GM19397 (cell line): ENCODE measurements around the gene CHST3.

Source experiments
- ATAC-seq: cut with Tn5 transposase; IDR thresholded peaks from one replicate; pipeline ENCODE4 v1.9.1; 2021; ENCODE audit warnings: mild to moderate bottlenecking, moderate library complexity; ENCODE audit not compliant: unreplicated experiment

Gene CHST3

DNA sequence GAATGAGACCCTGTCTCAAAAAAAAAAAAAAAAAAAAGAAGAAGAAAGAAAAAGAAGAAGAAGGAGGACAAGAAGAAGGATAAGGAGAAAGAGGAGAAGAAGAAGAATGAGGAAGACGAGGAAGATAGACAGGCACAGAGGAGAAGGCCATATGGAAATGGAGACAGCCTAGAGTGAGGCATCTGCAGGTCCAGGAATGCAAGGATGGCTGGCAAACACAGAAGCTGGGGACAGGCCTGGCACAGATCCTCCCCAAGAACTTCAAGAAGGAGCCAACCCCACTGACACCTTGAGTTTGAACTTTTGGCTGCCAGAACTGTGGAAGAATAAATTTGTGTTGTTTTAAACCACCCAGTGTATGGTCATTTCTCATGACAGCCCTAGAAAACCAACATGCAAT lies 85.3 kb downstream of the CHST3 start:
- ATAC-seq, result no peak

- ATAC-seq, result no peak
These were observed 86.0 kb downstream of the CHST3 start for GRCh38 chr10:72049969-72050781.

DNA sequence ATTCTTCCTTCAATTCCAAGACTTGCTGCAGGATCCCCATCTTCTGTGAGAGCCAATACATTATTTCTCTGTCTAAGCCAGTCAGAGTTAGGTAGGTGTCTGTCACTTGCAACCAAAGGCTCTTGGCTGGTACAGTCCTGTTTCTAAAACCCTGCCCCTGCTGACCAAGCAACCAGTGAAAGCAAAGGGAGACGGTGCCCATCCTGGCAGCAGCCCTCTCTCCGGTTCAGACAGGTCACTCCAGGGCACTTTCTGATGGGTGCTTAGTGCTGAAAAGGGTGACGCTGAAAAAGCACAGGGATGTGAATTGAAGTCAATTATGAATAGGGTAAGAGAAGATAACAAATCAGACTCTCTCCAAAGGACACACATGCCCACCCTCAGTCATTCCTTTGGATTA lies 86.7 kb downstream of the CHST3 start:
- no peak for ATAC-seq

GRCh38 chr10:72053690-72054089 lies 89.5 kb downstream of the CHST3 start:
- ATAC-seq, result no peak

- ATAC-seq, result no peak
These were observed 91.9 kb downstream of the CHST3 start for GRCh38 chr10:72056113-72056512.

- ATAC-seq, result no peak
These were observed 92.9 kb downstream of the CHST3 start for GRCh38 chr10:72056932-72057751.

- ATAC-seq, result no peak
These were observed 94.2 kb downstream of the CHST3 start for GRCh38 chr10:72058347-72058898.

GRCh38 chr10:72058989-72059842 lies 95.0 kb downstream of the CHST3 start:
- no peak for ATAC-seq

- ATAC-seq, result no peak
These were observed 95.9 kb downstream of the CHST3 start for GRCh38 chr10:72059843-72060822.

- ATAC-seq, result no peak
These were observed 97.3 kb downstream of the CHST3 start for GRCh38 chr10:72061491-72061890.

- ATAC-seq, result no peak
These were observed 97.7 kb downstream of the CHST3 start for GRCh38 chr10:72061930-72062329.

DNA sequence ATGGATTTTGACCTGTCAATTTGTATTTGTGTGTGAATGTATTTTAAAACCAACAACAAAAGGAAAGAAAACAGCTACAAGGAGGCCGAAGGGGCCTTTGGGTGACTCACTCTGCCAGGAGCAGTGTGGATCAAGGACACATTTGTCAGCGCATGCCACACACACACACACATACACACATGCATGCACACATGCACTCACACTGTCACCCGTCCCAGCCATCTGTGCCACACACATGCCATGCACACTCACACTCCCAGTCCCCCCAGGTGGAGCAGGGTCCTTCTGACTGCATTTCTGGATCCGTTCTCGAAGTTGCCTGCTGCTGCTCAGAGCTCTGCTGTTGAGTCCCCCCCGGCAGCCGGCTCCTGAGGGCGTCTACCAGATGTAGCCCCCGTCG lies 98.2 kb downstream of the CHST3 start:
- no peak for ATAC-seq
